Activated CD8-positive, alpha-beta memory T cell treated with anti-CD3 and anti-CD28 coated beads for 36 hours (primary cell): ENCODE measurements around the gene EDEM3. TPM values are rescaled to one million over a fixed set of nuclear protein-coding genes. Genes with fewer than 3 reads are reported as not detected.

Experiments
- CTCF ChIA-PET: fragments of 350-600 bp; sonication (Branson Sonifier 250); formaldehyde crosslinking; loops from one replicate; lab custom pipeline; 2021; ENCODE audit warnings: antibody characterized with exemption; lab: Charles Lee
- POLR2A ChIA-PET: fragments of 350-600 bp; sonication (Branson Sonifier 250); formaldehyde crosslinking; loops from one replicate; lab custom pipeline; 2021; ENCODE audit warnings: antibody characterized with exemption; lab: Charles Lee
- total RNA-seq, 2 experiments: library from RNA; stranded (reverse); gene quantifications; one replicate each; pipeline ENCODE4 v1.2.3, GENCODE V29; 2021

The EDEM3 gene
- total RNA-seq, 2 experiments from 2014 or later: 19.6 to 22.2 TPM

DNA sequence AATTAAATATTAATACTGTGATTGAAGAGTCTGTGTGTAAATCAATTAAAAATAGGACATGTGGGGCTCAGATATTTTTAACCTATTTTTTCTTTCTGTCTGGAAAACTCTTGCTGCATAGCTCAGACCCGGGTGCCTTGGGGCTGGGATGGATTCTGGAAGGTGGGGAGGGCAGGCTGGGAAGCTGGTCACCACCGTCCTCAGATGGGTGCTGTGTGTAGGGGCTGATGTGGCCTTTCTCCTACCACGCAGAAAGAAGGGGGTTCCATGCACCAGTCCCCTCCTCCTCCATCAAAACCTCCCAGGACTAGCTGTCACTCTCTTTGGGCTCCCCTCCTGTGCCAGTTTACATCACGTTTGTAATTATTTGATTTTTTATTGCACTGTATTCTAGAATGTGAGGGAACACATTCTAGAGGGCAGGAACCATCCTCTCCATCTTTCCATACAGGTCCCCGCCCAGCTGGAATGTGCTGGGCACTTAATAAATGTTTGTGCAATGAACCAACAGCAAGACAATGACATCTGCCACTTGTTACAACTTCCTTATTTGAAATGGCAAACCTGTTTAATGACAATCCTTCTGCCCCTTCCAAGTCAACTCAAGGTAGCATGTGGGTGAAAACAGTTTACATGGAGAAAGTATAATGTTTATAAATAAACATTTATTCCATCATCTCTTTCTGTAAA is 104.3 kb downstream of the EDEM3 start:
- ChIA-PET CTCF (no interaction called here), POLR2A (no interaction called here)

DNA sequence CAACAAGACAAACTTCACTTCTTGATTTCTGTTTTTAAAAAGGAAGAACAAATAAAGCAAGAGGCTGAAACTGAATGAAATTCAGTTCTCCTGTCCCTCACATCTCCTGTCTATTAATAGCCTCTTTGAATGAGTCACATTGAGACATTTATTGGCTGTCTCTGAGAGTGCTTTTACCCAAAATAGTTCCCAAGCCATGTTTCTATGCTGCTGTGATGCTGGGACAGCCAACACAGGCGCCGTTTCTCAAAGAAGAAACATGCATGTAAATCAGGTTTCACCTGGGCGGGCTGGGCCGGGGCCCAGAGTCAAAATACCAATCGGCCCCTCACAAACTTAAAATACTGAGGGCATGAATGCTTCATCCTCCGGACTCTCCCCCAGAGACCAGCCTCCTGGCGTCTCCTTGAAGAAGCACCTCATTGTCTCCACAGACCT is 105.2 kb downstream of the EDEM3 start:
- POLR2A ChIA-PET: no interaction called here
- CTCF ChIA-PET: no interaction called here

DNA sequence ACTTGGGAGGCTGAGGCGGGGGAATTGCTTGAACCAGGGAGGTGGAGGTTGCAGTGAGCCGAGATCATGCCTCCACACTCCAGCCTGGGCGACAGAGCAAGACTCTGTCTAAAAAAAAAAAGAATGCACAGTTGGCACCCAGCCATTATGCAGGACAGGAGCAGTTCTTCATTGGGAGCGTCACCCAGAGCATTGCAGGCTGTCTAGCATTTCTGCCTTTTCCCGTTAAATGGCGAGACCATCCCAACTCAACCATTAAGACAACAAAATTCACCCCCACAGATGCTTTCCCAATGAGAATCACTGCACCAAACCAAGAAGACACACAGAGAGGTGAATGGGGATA is 105.8 kb downstream of the EDEM3 start:
- CTCF ChIA-PET: no interaction called here
- POLR2A ChIA-PET: no interaction called here

DNA sequence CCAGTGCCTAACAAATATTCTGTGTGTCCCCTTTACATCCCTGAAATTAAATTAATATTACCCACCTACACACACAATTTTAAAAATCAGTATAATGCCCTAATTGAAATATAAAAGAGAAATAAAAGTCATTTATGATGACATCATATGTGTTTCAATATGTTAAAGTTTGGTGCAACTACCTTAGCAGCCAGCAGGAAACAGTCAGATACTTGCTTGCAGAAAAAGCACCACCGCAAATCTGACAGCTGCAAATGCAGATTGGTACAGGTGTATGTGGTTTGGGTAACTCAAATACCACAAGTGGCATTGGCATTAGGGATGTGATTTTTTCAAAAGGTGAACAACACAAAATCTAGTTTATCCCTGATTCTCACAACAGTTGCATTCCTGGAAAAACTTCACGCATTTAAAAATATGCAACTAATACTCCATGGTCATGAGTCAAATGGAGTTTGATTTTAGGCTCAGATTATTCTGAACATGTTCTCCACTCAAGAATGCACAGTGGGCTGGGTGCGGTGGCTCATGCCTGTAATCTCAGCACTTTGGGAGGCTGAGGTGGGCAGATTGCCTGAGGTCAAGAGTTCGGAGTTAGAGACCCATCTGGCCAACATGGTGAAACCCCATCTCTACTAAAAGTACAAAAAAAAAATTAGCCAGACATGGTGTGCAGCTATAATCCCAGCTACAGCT is 106.3 kb downstream of the EDEM3 start:
- ChIA-PET CTCF (no interaction called here), POLR2A (no interaction called here)

DNA sequence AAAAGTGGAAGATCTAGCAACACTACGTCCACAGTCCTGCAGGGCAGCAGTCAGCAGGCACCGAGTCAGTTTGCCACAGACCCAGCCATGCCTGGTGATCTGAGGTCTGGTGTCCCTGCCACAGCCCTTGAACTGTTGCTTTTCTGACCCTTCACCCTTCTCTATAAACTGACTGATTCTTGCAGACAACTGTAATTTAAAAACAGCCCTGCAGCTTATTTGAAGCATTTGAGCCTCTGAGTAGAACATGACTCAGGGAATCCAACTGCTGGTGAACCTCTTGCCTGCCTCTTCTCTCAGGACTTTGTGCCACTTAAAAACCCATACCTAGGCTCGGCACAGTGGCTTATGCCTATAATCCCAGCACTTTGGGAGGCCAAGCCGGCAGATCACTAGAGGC is 107.2 kb downstream of the EDEM3 start:
- POLR2A ChIA-PET: no interaction called here
- CTCF ChIA-PET: no interaction called here

DNA sequence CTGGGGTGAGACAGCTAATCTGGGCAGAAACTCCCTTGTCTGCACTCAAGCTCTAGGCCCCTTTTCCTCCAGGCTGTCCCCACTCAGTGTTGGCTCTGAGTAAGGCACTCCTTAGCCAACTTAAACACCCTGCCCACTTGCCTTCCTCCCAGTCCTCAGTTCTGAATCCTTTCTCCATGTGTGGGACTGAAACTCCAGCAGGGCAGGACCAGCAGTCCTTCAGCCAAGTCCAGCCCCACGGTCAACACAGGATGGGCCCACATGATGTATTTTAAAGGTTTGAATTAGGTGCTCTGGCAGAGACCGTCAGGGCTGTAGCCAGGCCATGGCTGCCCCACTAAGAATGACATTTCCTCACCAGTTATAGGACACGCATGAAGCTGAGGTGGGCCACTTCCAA is 107.8 kb downstream of the EDEM3 start:
- POLR2A ChIA-PET: no interaction called here
- CTCF ChIA-PET: no interaction called here

DNA sequence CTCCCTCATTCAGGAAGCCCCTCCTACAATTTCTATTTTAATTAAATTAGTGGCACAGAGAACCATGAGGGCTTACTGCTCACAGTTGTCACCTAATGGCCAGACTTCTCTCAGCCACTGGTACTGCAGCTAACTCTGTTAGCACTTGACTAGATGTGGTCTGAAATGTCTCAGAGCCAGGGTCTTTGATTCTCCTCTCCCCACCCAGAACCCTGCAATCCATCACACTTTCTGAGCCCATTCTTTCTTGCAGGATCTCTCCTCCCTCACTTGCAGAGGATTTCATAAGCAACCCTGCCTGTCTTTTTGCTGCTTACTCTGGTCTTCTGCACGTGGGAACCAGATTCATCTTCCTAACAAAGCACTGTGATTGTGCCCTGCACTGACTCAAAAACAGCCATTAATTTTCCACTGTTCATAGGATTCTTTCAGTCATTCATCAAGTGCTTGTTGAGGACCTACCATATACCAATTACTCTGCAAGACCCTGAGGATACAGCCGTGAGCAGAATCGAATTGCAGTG is 108.4 kb downstream of the EDEM3 start:
- POLR2A ChIA-PET: no interaction called here
- CTCF ChIA-PET: no interaction called here

DNA sequence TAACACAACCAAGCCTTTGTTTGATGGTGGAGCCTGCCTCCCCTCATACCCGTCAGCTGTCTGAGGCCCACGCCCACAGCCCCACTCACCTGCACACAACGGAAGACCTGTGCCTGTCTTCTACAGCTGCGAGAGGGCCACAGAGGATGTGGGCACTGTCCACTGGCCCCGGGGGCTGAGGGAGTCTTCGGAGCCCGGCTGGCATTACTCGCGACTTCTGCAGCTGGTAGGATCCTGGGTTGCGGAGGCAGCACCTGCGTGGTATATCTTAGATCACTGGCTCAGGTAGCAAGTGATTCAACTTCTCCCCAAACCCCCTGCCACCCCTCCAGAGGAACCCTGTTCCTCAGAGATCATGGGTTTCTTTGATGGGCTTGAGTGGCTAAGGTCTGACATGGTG is 109.9 kb downstream of the EDEM3 start:
- POLR2A ChIA-PET: no interaction called here
- CTCF ChIA-PET: no interaction called here

DNA sequence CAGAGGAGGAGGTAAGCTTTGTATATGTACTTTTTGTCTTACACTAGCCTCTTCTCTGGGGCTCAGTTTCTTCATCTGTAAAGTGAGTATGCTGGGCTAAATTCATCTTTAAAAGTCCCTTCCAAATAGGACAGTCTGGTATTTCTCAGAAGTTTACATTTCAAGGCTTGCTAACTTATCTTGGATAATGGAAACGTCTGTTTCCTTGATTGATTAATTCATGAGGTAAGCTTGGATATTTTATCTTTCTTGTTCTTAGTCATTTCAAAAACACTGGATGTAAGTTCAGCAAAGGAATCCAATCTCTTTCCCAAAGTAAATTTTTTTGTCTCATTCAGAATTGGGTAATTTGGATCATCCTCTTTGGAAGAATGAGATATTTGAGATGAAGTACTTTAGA is 111.0 kb downstream of the EDEM3 start:
- POLR2A ChIA-PET: no interaction called here
- CTCF ChIA-PET: no interaction called here

DNA sequence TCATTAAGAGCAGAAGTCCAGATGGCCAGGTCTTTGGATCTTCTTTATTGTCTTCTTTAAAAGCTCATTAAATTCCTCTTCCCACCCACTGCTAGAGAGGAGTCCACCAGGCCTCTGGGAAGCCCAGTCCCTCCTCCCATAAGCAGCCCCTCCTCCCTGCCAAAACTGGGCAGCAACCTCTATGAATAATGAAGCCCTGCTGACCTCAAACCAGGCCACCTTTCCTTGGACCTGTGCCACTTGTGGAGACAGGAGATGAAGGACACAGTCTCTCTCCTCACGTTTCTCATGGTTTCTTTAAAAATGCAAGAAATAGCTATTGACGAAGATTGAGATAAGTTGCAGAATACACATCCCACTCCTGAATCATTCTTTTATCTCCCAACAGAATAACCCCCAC is 112.8 kb downstream of the EDEM3 start:
- ChIA-PET CTCF (interaction anchor here (1.8 kb wide), 1 partner anchor 22 kb away, joined by 6 read pairs; no protein-coding TSS in a partner anchor), POLR2A (no interaction called here)

DNA sequence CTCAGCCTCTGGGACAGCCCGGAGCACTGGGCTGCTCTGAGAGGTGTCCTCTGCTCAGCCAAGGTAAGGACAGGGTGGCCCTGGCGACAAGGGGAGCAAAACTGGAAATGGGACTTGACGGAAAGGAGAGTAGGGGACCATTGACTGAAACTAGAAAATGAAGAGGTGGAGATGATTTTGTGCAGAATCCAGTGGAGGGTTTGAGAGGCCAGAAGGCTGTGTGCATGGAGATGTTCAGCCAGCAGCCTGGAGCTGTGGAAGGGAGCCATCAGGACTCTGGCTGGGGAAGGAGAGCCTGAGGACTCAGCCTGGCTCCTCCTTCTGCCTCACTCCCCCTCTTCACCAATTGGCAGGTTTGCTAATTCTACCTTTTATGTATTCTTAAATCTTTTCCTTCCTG is 114.2 kb downstream of the EDEM3 start:
- CTCF ChIA-PET: no interaction called here
- POLR2A ChIA-PET: no interaction called here

Other genes starting within 250 kb of the EDEM3 start
- gene NIBAN1, start 219.7 kb upstream of the EDEM3 start, total RNA-seq: 10 to 100 TPM; 36.9 to 37.3 TPM